Heart left ventricle (tissue), 16 donors: ENCODE data around the gene PRSS57. TPM values are rescaled to one million over a fixed set of nuclear protein-coding genes. Genes with fewer than 3 reads are reported as not detected.

Experiments used
- ATAC-seq, 4 donors: fragments of 200-7000 bp; cut with Tn5 transposase; one replicate each; pipeline ENCODE4 v1.9.1; 2020 to 2022; ENCODE audit warnings: moderate library complexity in 4 of 4, mild to moderate bottlenecking in 3 of 4, moderate number of reproducible peaks in 1 of 4
- DNase-seq, 5 donors: peaks; one replicate each; pipeline ENCODE4 v3.0.0-alpha.2; 2020
- H3K27ac ChIP-seq, 12 donors: fragments of 200-600 bp; sonication (generic) in 4 of 12; one replicate each; pipeline versions ENCODE4 v1.5.0 to v1.8.0; 2016 to 2022; ENCODE audit warnings: mild to moderate bottlenecking in 2 of 12
- H3K27me3 ChIP-seq, 9 donors: fragments of 200-600 bp; sonication (generic) in 2 of 9; one replicate each; pipeline versions ENCODE4 v1.5.1 to v1.8.0; 2016 to 2022; ENCODE audit warnings: mild to moderate bottlenecking in 3 of 9
- H3K36me3 ChIP-seq, 9 donors: fragments of 200-600 bp; sonication (generic) in 2 of 9; one replicate each; pipeline versions ENCODE4 v1.5.0 to v1.8.0; 2018 to 2022; ENCODE audit warnings: mild to moderate bottlenecking in 2 of 9
- H3K4me1 ChIP-seq, 12 donors: fragments of 200-600 bp; sonication (generic) in 4 of 12; one replicate each; pipeline versions ENCODE4 v1.5.0 to v1.8.0; 2016 to 2022; ENCODE audit warnings: mild to moderate bottlenecking in 3 of 12
- H3K4me3 ChIP-seq, 12 donors: fragments of 200-600 bp; sonication (generic) in 4 of 12; one replicate each; pipeline versions ENCODE4 v1.5.0 to v1.8.0; 2017 to 2022; ENCODE audit warnings: mild to moderate bottlenecking in 9 of 12, moderate library complexity in 4 of 12
- H3K9me3 ChIP-seq, 12 donors: fragments of 200-600 bp; sonication (generic) in 4 of 12; one replicate each; pipeline versions ENCODE4 v1.5.0 to v1.8.0; 2016 to 2022; ENCODE audit warnings: mild to moderate bottlenecking in 1 of 12
- POLR2A ChIP-seq, 2 donors: fragments of 450-650 bp; IDR thresholded peaks; one replicate each; pipeline ENCODE4 v1.6.1; 2017; ENCODE audit warnings: antibody characterized with exemption in 2 of 2, mild to moderate bottlenecking in 2 of 2, moderate library complexity in 2 of 2
- WGBS, 4 donors: extraction: QIAGEN DNeasy Blood & Tissue Kit in 2 of 4; methylation state at CpG; one replicate each; pipeline versions ENCODE4 v1.1.5 to v1.1.7; 2013 to 2018; 5-methylcytosine and 5-hydroxymethylcytosine counted together
- intact Hi-C, 10 donors: fragments of 100-400 bp; cut with DNase I; formaldehyde crosslinking; loops; one replicate each; pipeline versions ENCODE4 v1.11.1 to v1.14.2; 2022
- polyA plus RNA-seq, 2 donors: library from polyadenylated mRNA; stranded (reverse); fragments of 200-250 nt; gene quantifications; one replicate each; pipeline ENCODE4 v1.2.3, GENCODE V29; 2013
- total RNA-seq, 9 donors: library from RNA; depleted of rRNA in 2 of 9; stranded (reverse); fragments of >200 nt in 2 of 9; fragmentation: NEBNext Ultra II Directional in 3 of 9; extraction: Animal tissue kit (Norgen Biotek cat#: 25700) in 3 of 9; gene quantifications; one replicate each; pipeline versions ENCODE4 v1.1.0 to v1.2.4, GENCODE V29; 2016 to 2023
- TF ChIP-seq, protein P1 (sequence below), 12 donors: fragments of 200-600 bp; sonication (generic) in 4 of 12; IDR thresholded peaks; one replicate each; pipeline versions ENCODE4 v1.5.0 to v1.8.0; 2018 to 2022; ENCODE audit warnings: antibody characterized with exemption in 12 of 12, mild to moderate bottlenecking in 5 of 12
- donor health status: ischemic (EF 13 %, LVEDD 7.1; RV severe dilation, severe dysfunction).
- donor health status: healthy with polysubstance abuse.
- donor health status: DM: no; HTN: yes; CAD: no.
- donor health status: DM: no; HTN: no; CAD: no.
- donor health status: ischemic (EF 25% LVEDD 6.9; RV normal size, moderate dysfunction).
- donor health status: ischemic (EF 25% LVEDD 5.7; RV mildly dilated, moderate dysfunction).
- donor health status: healthy.
- donor health status: DM: yes; HTN: yes; CAD: no.
- donor health status: ischemic (EF 35%, LVEDD 5.7; RV mildly dilated, moderate dysfunction).
- donor health status: nonischemic (EF 11% LVEDD 7.7; RV severe dilation, severe dysfunction).
- donor health status: DM: yes; HTN: yes; CAD: no.
- donor health status: PGD.
- donor health status: ischemic (EF 29% LVEDD 5.4; RV normal size, mild dysfunction).
- donor health status: nonischemic (EF 23%, LVEDD 6.1; RV moderate dilation, normal function).

Gene PRSS57
- total and polyA plus RNA-seq, 11 donors, result not detected

DNA sequence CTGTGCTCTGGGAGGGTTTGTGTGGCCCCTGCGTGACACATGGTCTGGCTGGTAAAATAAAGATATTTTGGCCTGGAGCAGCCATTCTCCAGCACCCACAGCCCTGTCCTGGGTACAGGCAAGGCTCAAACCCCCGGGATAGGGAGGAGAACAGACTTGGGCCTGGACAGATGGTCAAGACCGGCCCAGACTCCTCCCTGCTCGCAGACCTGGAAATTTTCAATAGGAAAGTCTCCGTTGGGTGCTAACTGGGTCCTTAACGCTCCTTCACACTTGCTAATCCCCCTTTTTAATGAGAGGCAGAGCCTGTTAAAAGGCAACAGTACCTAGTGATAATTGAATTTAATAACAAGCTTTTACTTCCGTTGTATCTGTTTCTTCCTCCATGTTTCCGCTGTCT is 16.0 kb upstream of the PRSS57 start:
- ATAC-seq (no peak), DNase-seq (no peak)
- no peaks in the 10 kb centered on the region for H3K36me3 ChIP-seq
- peaks cover 0 to 18% (median 0%) of the 10 kb centered on the region in 9 donors for H3K27me3 ChIP-seq
- H3K4me1 ChIP-seq, result peaks cover 0 to 32% (median 8%) of the 10 kb centered on the region in 12 donors
- H3K9me3 ChIP-seq, result peaks cover 0 to 19% (median 0%) of the 10 kb centered on the region in 12 donors
- no peak for TF ChIP-seq POLR2A (IDR thresholded peaks at IDR 0.05)
- TF ChIP-seq, protein P1, sequence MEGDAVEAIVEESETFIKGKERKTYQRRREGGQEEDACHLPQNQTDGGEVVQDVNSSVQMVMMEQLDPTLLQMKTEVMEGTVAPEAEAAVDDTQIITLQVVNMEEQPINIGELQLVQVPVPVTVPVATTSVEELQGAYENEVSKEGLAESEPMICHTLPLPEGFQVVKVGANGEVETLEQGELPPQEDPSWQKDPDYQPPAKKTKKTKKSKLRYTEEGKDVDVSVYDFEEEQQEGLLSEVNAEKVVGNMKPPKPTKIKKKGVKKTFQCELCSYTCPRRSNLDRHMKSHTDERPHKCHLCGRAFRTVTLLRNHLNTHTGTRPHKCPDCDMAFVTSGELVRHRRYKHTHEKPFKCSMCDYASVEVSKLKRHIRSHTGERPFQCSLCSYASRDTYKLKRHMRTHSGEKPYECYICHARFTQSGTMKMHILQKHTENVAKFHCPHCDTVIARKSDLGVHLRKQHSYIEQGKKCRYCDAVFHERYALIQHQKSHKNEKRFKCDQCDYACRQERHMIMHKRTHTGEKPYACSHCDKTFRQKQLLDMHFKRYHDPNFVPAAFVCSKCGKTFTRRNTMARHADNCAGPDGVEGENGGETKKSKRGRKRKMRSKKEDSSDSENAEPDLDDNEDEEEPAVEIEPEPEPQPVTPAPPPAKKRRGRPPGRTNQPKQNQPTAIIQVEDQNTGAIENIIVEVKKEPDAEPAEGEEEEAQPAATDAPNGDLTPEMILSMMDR (IDR thresholded peaks at IDR 0.05), result no peak
- peak overlapping the region in 4 of 12 donors; percentile 74 to 86 (median 77) for H3K4me3 ChIP-seq
- H3K27ac ChIP-seq, result peak overlapping the region in 10 of 12 donors; percentile 79 to 96 (median 88)
- intact Hi-C loops, result loop anchor here in 1 of 10 donors (2.0 kb wide), 1 partner anchor 16 kb away; no protein-coding TSS in a partner anchor
- WGBS, 4 donors, result 80 to 82% (median 82%) methylated on average over 8 of the region's 8 CpGs

GRCh38 chr19:710767-711166 is 15.5 kb upstream of the PRSS57 start:
- ATAC-seq (peak in 2 of 4 donors; percentile 2 to 5), DNase-seq (no peak)
- 51 to 69% (median 65%) methylated on average over 17 to 21 of the region's 21 CpGs for WGBS, 4 donors
- peak overlapping the region in 11 of 12 donors; percentile 47 to 97 (median 75) for H3K4me3 ChIP-seq
- no peak for TF ChIP-seq POLR2A (IDR thresholded peaks at IDR 0.05)
- TF ChIP-seq, protein P1 (IDR thresholded peaks at IDR 0.05), result no peak
- H3K4me1 ChIP-seq, result peaks cover 0 to 32% (median 8%) of the 10 kb centered on the region in 12 donors
- peaks cover 0 to 18% (median 0%) of the 10 kb centered on the region in 9 donors for H3K27me3 ChIP-seq
- H3K27ac ChIP-seq, result peak overlapping the region; percentile 51 to 96 (median 88)
- peaks cover 0 to 18% (median 0%) of the 10 kb centered on the region in 12 donors for H3K9me3 ChIP-seq
- intact Hi-C loops, result loop anchor here in 1 of 10 donors (2.0 kb wide), 1 partner anchor 16 kb away; no protein-coding TSS in a partner anchor
- H3K36me3 ChIP-seq, result no peaks in the 10 kb centered on the region

DNA sequence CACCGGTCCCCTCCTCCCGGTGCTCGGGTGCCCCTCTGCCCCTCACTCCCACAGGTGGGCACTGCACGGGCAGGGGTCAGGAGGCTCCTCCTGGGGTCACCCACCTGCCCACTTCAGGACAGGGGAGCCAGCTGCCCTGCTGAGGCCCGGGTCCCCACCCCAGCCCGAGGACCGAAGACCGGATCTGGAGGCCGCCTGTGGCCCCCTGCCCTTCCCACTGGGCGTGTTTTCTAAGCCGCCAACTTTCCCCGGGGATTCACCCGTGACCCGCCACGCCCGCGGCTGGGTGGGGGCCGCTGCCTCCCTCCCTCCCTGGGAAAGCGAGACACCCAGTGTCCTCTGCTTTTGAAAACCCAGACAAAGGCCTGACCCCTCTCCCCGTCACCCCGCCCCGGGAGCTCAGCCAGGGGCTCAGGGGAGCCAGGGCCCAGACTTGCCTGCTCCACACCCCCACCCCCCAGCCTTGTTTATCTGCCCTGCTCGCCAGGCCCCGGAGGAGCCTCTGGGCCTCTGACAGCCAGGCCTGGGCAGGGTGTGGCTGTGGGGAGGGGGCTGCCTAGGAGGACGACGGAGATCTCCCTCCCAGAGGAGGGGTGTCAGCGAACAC is 14.8 kb upstream of the PRSS57 start:
- intact Hi-C loops, result loop anchor here in 1 of 10 donors (2.0 kb wide), 1 partner anchor 17 kb away; no protein-coding TSS in a partner anchor
- Histone ChIP-seq H3K27ac (peak overlapping the region; percentile 51 to 96 (median 88)), H3K36me3 (no peaks in the 10 kb centered on the region), H3K4me3 (peak overlapping the region; percentile 47 to 97 (median 77)), H3K9me3 (peaks cover 0 to 11% (median 0%) of the 10 kb centered on the region in 12 donors), H3K4me1 (peaks cover 0 to 32% (median 8%) of the 10 kb centered on the region in 12 donors), H3K27me3 (peaks cover 0 to 18% (median 0%) of the 10 kb centered on the region in 9 donors)
- DNase-seq, result peak; percentile 59 to 84 (median 69)
- peak; percentile 24 to 72 (median 64) for ATAC-seq
- 18 to 46% (median 29%) methylated on average over 22 to 27 of the region's 27 CpGs for WGBS, 4 donors
- TF ChIP-seq POLR2A (IDR thresholded peaks at IDR 0.05), result no peak
- TF ChIP-seq, protein P1 (IDR thresholded peaks at IDR 0.05), result no peak
